ENCODE data around the gene KDM2A.

DNA sequence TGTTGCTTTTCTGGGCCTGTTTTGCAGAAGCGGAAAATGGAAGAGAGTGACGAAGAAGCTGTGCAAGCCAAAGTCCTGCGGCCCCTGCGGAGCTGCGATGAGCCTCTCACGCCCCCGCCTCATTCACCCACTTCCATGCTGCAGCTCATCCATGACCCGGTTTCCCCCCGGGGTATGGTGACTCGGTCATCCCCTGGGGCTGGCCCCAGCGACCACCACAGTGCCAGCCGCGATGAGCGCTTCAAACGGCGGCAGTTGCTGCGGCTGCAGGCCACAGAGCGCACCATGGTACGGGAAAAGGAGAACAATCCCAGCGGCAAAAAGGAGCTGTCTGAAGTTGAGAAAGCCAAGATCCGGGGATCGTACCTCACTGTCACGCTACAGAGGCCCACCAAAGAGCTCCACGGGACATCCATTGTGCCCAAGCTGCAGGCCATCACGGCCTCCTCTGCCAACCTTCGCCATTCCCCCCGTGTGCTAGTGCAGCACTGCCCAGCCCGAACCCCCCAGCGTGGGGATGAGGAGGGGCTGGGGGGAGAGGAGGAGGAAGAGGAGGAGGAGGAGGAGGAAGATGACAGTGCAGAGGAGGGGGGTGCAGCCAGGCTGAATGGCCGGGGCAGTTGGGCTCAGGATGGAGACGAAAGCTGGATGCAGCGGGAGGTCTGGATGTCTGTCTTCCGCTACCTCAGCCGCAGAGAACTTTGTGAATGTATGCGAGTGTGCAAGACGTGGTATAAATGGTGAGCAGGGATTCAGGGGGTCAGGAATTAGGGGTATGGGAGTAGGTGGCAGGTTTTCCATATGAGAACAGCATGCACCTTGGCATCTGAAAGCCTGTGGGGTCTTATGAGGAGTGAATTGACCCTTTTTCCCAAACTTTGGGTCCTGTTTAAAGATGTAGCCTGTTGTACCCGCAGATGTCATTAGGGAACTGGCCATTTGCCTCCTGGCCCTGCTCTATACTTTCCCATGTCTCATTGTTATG, 131.3 kb downstream of the KDM2A start:
- TF ChIP-seq, protein P1, sequence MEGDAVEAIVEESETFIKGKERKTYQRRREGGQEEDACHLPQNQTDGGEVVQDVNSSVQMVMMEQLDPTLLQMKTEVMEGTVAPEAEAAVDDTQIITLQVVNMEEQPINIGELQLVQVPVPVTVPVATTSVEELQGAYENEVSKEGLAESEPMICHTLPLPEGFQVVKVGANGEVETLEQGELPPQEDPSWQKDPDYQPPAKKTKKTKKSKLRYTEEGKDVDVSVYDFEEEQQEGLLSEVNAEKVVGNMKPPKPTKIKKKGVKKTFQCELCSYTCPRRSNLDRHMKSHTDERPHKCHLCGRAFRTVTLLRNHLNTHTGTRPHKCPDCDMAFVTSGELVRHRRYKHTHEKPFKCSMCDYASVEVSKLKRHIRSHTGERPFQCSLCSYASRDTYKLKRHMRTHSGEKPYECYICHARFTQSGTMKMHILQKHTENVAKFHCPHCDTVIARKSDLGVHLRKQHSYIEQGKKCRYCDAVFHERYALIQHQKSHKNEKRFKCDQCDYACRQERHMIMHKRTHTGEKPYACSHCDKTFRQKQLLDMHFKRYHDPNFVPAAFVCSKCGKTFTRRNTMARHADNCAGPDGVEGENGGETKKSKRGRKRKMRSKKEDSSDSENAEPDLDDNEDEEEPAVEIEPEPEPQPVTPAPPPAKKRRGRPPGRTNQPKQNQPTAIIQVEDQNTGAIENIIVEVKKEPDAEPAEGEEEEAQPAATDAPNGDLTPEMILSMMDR (conservative IDR thresholded peaks at IDR 0.05; ENCODE audit: low read length) = no peak
- no peak for TF ChIP-seq EZH2phosphoT487 (IDR thresholded peaks at IDR 0.05; ENCODE audit: borderline replicate concordance)
